GM18873 (cell line): ENCODE results near the gene RER1.

Source experiments
- ATAC-seq: cut with Tn5 transposase; IDR thresholded peaks from one replicate; pipeline ENCODE4 v1.9.1; 2021; ENCODE audit warnings: mild to moderate bottlenecking, moderate library complexity, moderate number of reproducible peaks; ENCODE audit not compliant: unreplicated experiment, low FRiP score

RER1 gene

GRCh38 chr1:2375246-2375922 is 16.3 kb upstream of the RER1 start:
- ATAC-seq, result no peak

- no peak for ATAC-seq
Measured at GRCh38 chr1:2375923-2376260, 15.7 kb upstream of the RER1 start.

GRCh38 chr1:2376261-2376741 is 15.3 kb upstream of the RER1 start:
- ATAC-seq, result no peak

- ATAC-seq, result no peak
Measured at GRCh38 chr1:2376931-2377672, 14.5 kb upstream of the RER1 start.

GRCh38 chr1:2377751-2378440 is 13.7 kb upstream of the RER1 start:
- ATAC-seq, result no peak

GRCh38 chr1:2378441-2378851 is 13.2 kb upstream of the RER1 start:
- no peak for ATAC-seq

- no peak for ATAC-seq
Measured at GRCh38 chr1:2378956-2379732, 12.5 kb upstream of the RER1 start.

- no peak for ATAC-seq
Measured at GRCh38 chr1:2379733-2380404, 11.8 kb upstream of the RER1 start.

DNA sequence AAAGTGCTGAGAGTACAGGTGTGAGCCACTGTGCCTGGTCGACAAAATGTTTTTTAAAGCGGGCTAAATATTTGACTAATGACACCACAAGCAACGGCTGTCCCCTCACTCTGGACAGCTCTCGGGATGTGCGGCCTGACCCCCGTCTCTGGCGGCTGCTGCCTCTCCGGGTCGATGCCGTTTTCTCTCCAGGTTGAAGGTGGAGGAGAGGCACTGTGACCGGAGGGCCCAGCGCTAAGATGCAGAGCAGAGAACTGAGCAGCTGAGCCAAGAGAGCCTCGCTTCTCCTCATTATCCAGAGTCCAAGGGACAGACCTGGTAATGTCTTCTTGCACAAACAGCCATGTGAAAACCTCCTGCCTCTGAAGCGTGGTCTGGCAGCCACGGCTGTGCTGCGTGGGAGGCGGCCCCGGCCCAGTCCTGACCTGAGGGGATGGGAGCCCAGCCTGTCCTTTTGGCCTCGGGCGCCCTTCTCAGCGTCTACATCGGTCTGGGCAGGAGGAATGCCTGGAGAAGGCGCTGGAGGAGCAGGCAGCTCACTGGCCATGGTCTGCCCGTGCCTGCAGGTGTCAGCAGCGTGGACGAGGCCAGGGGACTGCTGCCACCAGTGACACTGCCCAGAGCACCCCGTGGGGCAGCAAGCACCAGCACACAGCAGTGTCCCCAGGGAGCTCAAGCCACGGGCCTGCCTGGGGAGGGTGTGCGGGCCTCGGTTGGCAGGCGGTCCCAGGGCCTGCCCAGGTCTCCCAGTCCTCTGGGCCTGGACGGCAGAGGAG is 10.6 kb upstream of the RER1 start:
- no peak for ATAC-seq

DNA sequence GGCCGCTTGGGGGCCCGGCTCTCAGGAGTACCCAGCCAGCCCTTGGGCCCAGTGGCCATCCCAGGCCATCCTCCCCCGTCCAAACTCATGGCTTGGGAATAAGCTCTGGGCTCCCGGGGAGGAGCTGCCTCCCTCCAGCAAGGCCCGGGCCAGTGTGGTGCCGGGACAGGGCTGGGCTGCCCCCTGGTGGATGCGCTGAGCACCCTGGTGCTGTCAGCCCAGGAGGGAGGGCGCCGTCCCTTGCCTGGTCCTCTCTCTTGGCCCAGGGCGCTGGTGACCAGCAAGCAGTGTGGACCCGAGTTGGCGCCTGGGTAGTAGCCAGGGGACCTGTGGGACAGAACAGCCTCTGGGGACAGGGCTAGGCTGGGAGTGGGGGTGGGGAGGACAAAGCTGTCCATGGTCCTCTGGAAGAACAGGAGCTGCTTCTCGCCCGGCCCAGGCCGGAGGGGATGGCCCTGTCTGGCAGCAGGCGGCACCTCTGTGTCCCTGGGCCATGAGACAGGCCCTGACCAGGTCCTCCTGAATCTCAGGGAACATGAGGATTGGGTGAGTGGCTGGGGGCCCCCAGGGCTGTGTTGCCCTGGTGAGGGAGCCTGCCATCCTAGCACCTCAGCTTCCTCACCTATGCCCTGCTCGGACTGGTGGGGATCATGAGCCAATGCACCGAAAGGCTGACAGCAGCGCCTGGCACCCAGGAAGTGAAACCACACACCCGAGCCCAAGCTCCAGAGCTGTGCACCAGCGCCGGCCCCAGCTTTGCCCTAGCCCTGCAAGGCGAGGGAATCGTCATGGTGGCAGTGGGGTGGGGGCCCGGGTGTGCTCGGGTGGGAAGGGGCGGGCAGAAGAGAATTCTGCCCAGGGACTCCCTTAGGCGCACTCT is 9.7 kb upstream of the RER1 start:
- no peak for ATAC-seq

- ATAC-seq, result no peak
Measured at GRCh38 chr1:2382621-2383361, 8.8 kb upstream of the RER1 start.

GRCh38 chr1:2383576-2383975 is 8.1 kb upstream of the RER1 start:
- no peak for ATAC-seq

GRCh38 chr1:2384130-2384860 is 7.3 kb upstream of the RER1 start:
- no peak for ATAC-seq

GRCh38 chr1:2384941-2385481 is 6.6 kb upstream of the RER1 start:
- ATAC-seq, result no peak

- ATAC-seq, result no peak
Measured at GRCh38 chr1:2385606-2386280, 5.9 kb upstream of the RER1 start.
